ENCODE data around the gene AMY2A.

DNA sequence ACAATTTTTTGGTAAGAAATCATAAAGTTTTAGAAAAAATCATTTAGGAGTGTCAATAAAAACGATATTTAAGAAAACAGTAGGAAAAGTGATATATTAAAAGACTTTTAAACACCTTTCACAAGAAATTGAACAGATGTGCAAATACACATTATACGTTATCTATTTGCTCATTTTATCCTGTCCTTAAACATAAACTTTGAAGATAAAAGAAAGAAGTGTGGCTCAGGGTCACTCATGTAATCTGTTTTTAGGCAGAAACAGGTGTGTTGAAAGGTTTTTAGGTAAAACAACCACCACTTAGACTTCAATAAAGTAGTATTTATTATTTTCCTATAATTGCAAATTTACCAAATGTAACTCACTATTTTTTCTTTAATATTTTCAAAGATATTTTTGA, 32.7 kb upstream of the AMY2A start:
- TF ChIP-seq CTCF (IDR thresholded peaks at IDR 0.05; ENCODE audit: insufficient read depth, low read depth, low read length) (no peak), EZH2 (IDR thresholded peaks at IDR 0.05; ENCODE audit: insufficient read depth, low read length) (no peak)

All from astrocyte (in vitro differentiated cells and primary cell).